HT1080 (cell line): ENCODE results near the gene EEFSEC. TPM values are rescaled to one million over a fixed set of nuclear protein-coding genes. Genes with fewer than 3 reads are reported as not detected.

ENCODE experiments used
- DNase-seq: peaks from one replicate; pipeline ENCODE4 v3.0.0-alpha.2; 2015; ENCODE audit warnings: low read depth
- total RNA-seq: library from RNA; depleted of rRNA; stranded (reverse); fragments of >200 nt; shearing (Covaris generic); gene quantifications from 2 replicates; pipeline ENCODE4 v1.2.3, GENCODE V29; 2014

Gene EEFSEC
- total RNA-seq, 1 experiment from 2014 or later, result 12.3 TPM

GRCh38 chr3:128439226-128439625, 285.9 kb downstream of the EEFSEC start:
- no peak for DNase-seq

- no peak for DNase-seq
These were observed 288.8 kb downstream of the EEFSEC start for GRCh38 chr3:128442070-128442469.

DNA sequence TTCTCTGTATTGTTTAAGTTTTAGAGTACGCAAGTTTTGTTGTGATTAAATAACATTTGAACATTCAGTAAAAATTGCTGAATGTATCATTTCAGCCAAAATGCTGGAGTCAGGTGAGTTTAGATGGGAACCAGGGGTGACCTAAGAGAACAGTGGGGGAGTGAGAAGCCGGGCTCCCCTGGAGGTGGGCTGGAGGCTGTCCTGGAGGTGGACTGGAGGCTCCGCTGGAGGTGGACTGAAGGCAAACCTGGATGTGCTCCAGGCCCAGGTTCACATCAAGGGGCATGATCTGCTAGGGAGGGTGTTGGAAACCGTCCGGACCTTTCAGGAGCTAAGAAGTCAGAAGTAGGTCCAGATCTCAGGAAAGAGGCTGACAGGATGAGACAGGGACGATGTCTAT, 289.7 kb downstream of the EEFSEC start:
- no peak for DNase-seq

DNA sequence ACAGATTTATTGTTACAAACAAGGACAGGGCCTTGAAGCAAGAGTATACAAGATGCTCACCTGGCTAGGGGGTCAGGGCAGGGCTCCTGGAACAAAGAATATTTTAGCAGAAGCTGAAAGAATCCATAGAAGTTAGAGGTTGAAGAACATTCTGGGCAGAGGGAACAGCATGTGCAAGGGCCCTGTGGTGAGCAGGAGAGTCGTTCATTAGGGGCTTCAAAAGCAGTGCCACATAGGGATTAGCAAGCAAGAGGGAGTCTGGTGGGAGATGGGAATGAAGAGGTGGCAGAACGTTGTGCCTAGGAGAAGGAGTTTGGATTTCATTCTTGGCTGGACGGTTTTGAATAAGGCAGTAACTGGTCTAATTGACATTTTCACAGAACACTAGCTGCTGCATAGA, 290.5 kb downstream of the EEFSEC start:
- DNase-seq, result no peak

DNA sequence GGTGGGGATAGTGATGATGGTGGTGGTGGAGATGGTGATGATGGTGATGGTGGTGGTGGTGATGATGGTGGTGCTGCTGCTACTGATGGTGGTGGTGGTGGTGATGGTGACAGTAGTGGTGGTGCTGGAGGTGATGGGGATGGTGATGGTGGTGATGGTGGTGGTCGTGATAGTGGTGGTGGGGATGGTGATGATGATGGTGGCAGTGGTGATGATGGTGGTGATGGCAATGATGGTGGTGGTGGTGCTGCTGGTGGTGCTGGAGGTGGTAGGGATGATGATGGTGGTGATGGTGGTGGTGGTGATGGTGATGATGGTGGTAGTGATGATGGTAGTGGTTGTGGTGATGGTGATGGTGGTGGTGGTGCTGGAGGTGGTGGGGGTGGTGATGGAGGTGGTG, 292.1 kb downstream of the EEFSEC start:
- DNase-seq, result no peak

GRCh38 chr3:128446821-128447220, 293.5 kb downstream of the EEFSEC start:
- no peak for DNase-seq

DNA sequence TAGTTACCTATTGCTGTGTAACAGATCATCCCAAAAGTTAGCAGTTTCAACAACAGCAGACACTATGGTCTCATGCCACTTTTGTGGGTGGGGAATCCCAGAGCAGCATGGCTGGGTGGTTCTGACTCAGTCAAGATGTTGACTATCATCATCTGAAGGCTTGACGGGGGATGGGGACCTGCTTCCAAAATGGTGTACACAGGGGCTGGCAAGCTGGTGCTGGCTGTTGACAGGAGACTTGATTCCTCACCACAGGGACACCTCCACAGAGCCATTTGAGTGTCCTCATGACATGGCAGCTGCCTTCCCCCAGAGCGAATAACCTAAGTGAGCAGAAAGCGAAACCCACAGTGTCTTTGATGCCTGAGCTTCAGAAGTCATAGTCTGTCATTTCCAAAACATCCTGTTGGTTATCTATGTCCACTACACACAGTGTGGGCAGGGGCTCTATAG, 294.3 kb downstream of the EEFSEC start:
- DNase-seq, result no peak

GRCh38 chr3:128448491-128448890, 295.2 kb downstream of the EEFSEC start:
- peak; percentile 22 for DNase-seq

- no peak for DNase-seq
These were observed 295.9 kb downstream of the EEFSEC start for GRCh38 chr3:128449111-128449638.

DNA sequence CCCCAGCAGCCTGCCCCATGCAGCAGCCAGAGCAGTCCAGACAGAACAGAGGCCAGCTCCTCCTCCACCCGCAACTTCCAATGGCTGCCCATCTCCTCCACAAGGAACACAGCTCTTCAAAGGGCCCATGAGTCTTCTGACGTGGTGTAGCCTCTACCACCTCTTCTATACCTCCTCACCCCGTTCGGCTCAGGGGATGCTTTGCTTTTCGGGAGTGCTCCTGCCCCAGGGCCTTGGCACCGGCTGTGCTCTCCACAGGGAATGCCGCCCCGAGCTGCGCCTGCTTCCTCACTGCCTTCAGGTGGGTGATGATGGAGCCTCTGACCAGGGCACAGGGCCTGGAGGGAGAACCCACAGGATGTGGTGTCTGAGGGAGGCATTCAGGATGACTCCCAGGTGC, 298.8 kb downstream of the EEFSEC start:
- DNase-seq, result no peak

DNA sequence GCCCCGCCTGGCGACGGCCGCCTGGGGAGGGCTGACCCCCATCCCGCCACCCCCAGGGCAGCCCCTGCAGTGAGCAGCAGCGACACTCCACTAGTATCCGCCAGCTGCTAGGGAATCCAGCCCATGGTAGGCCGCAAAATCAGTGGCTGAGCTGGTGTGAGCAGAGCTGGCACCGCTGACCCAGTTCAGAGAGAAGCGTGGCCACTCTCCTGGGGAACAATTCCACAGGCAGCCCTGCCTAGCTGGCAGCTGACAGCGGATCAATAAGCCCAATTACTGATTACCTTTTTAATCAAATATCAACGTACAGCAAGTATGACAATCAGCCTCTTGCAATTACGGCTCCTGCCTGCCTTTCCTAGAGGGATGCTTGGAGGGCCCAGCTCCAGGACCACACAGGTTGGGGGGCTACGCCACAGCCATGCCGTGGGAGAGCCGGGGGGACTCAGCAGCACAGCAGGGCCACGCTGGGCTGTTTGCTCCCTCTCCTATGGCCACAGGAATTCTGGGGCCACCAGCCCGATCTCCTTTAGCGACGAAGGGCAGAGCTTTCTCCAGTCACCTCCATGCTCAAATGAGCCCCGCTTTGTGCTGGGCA, 299.5 kb downstream of the EEFSEC start:
- DNase-seq, result no peak

DNA sequence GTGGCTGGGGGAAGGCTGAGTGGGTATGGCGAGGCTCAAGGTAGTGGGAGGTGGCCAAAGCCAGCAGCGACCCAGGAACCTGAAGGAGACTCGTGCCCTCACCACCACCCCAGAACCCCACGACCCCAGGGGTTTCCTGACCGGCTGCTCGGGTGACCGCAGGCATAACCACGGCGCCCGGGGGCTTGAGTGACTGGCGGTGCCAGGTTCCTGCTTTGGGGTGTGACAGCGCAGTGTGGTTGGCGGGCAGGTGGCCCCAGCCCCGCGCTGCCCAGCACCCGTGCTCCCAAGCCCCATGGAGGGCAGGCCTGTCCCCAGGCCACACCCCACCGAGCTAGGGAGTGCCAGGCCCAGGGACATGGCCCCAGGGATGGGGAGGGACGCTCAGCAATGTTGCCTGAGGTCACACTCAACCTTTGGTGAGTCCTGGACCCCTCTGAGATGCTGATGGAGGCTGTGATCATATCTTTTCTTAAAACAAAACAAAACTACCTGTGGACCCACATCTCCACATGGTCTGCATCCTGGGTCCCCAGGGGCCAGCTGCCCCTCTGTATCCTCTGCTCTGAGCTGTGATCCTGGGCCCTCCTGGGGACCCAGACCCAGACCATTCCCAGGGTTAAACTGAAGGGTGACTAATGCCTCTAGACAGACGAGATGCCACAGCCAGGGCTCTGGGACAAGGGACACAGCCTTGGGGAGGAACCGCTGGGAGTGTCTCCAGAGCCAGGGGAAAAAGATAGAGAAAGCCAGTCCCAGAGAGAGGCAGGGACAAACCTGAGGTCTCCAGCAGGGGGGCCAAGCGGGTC, 300.4 kb downstream of the EEFSEC start:
- DNase-seq, result no peak

GRCh38 chr3:128454310-128454618, 301.0 kb downstream of the EEFSEC start:
- DNase-seq, result no peak

DNA sequence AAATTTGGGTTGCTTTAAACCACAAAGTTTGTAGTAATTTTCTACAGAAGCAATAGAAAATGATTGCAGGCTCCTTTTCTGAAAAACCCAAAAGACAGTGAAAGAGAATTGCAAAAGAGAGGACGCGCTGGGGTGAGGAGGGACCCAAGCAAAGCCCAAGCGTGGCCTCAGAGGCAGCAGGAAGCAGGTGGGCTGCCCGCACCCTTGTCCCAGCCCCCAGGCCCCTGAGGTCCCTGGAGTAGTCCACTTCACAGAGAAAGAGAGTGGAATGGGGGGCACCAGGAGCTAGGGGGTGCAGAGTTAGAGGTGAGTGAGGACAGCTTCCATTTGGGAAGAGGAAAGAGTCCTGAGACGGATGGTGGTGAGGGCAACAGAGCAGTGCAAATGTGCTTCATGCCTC, 301.8 kb downstream of the EEFSEC start:
- no peak for DNase-seq

- no peak for DNase-seq
These were observed 302.8 kb downstream of the EEFSEC start for GRCh38 chr3:128455786-128456748.

- DNase-seq, result no peak
These were observed 303.8 kb downstream of the EEFSEC start for GRCh38 chr3:128456776-128457715.

GRCh38 chr3:128457937-128458336, 304.7 kb downstream of the EEFSEC start:
- no peak for DNase-seq
